ENCODE results near the gene ACVR1.

DNA sequence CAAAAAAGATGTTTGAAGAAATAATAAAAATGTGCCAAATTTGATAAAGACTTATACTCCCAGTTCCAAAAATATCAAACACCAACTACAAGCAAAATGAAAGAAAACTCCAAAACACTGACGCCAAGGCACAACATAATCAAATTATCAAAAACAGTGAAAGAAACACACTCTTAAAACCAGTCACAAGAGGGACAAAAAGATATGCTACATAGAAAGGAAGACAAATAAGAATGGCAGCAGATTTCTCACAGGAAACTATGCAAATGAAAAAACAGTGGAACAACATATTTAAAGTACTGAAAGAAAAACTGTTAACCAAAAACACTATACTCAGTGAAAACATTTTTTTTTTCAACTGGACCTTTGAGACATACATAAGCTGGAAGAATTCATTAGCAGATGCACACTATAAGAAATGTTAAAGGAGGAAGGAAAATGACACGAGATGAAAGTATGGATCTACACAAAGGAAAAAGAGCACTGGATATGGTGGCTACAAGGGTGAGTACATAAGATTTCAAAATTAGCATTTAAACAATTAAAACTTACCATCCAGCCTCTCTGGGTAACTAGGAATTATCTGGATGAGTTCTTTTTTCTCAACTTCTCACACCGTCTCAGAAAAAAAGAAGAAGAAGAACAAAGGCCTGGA, 153.4 kb downstream of the ACVR1 start:
- TF ChIP-seq CTCF (conservative IDR thresholded peaks at IDR 0.05; ENCODE audit: low read depth, low read length), result no peak
- TF ChIP-seq EZH2 (IDR thresholded peaks at IDR 0.05; ENCODE audit: borderline replicate concordance, low read depth, low read length, poor library complexity, severe bottlenecking), result no peak
